G401 (cell line): ENCODE data around the gene SUPV3L1. TPM values are rescaled to one million over a fixed set of nuclear protein-coding genes. Genes with fewer than 3 reads are reported as not detected.
"Not testable (repeated sequence)": the region's sequence is repeated elsewhere in the genome, so short reads cannot be mapped to it uniquely, and the experiment has no call there.

Experiments used
- DNase-seq: peaks from one replicate; pipeline ENCODE4 v3.0.0-alpha.2; 2015; ENCODE audit warnings: low spot score
- in situ Hi-C: cut with HindIII; loops from 2 replicates; pipeline ENCODE4 v1.10.0; 2016; ENCODE audit warnings: low sequenced_read_pairs, mixed read lengths
- total RNA-seq: library from RNA; depleted of rRNA; stranded (reverse); fragments of >200 nt; shearing (Covaris generic); gene quantifications from 2 replicates; pipeline ENCODE4 v1.2.3, GENCODE V29; 2014; rRNA removed

The SUPV3L1 gene
- total RNA-seq, 1 experiment from 2014 or later: 47.0 TPM

DNA sequence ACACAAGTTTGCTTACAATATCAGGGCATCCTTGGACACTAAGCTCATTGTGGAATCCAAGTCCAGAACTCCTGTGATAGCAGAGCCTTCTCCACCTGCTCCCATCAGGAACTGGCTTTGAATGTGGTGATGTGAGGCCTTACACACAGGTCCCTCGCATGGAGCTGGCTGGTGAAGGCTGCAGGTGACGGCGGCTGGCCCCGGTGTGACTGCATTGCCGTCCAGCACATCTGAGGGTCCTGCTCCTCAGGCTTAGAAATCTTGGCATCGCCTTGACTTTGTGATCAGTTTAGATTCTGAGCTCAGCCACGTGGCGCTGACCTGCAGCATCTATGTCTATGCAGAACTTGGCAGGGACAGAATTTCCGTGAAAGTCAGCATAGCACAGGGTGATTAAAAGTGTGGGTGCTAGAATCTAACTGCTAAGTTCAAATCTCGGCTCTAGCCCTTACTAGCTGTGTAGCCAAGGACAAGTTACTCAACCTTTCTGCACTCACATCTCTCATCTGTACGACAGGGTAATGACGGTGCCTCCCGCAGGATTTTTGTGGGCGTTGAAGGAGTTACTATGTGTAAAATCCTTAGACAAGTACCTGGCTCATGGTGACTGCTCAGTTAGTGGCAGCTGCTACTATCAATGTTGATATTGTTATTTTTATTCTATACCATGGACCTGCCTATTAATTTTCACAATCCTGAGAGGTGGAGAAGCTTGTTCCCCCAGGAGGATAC lies 66.7 kb downstream of the SUPV3L1 start:
- no peak for DNase-seq
- in situ Hi-C loops: no loop called here

DNA sequence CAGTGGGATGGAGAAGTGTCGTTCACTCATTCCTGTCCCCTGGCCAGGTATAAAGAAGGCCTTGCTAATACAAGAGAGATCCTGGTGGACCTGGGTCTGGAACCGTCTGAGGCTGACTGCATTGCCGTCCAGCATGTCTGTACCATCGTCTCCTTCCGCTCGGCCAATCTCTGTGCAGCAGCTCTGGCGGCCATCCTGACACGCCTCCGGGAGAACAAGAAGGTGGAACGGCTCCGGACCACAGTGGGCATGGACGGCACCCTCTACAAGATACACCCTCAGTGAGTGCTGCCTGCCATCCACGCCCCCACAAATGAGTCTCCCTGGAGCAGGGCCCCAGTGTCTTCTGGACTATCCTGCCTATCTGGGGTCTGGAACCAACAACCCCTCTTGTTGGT lies 67.3 kb downstream of the SUPV3L1 start:
- no peak for DNase-seq
- in situ Hi-C loops: no loop called here

DNA sequence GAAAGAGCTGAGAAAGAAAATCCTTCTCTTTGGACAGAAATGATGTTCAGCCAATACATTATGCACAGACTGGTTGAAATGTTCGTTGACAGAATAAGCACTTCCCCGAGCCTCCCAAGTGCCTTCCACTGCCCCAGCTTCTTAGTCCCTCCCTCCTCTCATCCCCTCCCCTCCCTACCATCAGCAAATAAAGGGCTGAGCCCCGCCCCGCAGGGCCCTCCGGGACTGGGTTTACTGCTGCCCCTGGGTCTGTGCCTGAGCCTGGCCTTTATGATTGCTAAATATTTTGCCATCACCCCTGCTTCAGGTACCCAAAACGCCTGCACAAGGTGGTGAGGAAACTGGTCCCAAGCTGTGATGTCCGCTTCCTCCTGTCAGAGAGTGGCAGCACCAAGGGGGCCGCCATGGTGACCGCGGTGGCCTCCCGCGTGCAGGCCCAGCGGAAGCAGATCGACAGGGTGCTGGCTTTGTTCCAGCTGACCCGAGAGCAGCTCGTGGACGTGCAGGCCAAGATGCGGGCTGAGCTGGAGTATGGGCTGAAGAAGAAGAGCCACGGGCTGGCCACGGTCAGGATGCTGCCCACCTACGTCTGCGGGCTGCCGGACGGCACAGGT lies 68.2 kb downstream of the SUPV3L1 start:
- in situ Hi-C loops: no loop called here
- no peak for DNase-seq

DNA sequence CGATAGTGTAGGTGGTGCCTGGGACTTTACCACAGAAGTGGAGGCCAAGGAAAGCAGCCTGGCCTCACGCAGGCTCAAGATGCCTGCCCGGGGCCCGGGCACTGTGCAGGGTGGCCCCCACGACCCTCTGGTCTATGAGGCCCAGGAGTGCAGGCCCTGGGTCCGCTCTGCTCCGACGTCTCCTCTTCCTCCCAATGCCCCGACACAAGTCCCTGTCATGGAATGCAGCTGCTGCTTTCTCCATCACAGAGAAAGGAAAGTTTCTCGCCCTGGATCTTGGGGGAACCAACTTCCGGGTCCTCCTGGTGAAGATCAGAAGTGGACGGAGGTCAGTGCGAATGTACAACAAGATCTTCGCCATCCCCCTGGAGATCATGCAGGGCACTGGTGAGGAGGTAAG lies 70.0 kb downstream of the SUPV3L1 start:
- DNase-seq: no peak
- in situ Hi-C loops: no loop called here

DNA sequence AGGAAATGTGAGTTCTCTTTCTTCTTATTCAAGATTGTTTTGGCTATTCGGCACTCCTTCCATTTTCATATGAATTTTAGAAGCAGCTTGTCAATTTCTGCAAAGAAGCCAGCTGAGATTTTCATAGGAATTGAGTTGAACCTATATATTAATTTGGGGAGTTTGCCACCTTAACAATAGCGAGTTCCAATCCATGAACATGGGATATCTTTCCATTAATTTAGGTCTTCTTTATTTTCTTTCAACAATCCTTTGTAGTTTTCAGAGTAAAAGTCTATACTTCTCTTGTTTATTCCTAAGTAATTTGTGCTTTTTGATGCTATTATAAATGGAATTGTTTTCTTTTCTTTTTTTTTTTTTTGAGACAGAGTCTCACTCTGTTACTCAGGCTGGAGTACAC lies 71.4 kb downstream of the SUPV3L1 start:
- in situ Hi-C loops: not testable (repeated sequence)

DNA sequence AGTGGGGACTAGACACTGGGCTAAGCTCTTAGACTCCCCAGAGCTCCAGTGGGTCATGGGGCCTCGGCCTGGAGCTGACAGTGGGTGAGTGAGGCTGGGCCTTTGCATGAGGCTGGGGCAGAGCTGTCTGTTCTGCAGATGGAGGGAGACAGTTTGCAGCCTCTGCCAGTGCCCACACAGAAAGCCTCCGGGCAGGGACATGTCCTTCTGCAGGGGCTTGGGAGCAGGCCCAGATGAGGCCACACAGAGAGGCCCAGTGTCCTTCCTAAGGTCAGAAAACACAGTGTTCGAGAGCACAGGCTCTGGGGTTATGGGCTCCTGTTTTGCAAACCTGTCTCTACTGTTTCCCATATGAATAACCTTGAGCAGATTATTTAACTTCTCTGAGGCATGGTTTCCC lies 73.1 kb downstream of the SUPV3L1 start:
- no peak for DNase-seq
- in situ Hi-C loops: no loop called here

More for the DNA sequence above, 71.4 kb downstream of the SUPV3L1 start:
- DNase-seq: not testable (repeated sequence)

DNA sequence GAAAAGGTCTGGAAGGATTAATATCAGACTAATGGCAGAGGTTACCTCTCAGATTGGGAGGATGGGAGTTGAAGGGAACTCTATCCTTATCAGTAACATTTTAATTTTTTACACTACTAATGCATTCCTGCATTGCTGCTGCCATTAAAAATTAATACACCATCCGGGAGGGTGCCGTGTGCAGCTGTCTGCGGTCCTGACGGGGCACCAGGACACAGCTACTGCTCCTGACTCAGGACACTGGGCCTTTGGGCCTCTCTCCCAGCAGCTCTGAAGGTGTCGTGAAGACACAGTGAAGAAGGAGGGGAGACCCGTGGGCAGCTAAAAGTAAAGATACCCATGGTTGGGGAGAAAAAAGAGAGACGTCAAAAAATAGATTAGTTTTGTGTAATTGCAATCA lies 74.8 kb downstream of the SUPV3L1 start:
- no peak for DNase-seq
- in situ Hi-C loops: no loop called here

Other genes with a start within 250 kb of the SUPV3L1 start
- gene DDX21, start 224.1 kb upstream of the SUPV3L1 start, total RNA-seq: 51.8 and 80.4 TPM in 2 replicates
- gene KIFBP, start 191.4 kb upstream of the SUPV3L1 start, total RNA-seq: 23.6 and 35.4 TPM in 2 replicates
- 0.34 and 0.43 TPM in 2 replicates for gene SRGN, start 92.1 kb upstream of the SUPV3L1 start, total RNA-seq
- 23.9 and 29.7 TPM in 2 replicates for gene VPS26A, start 56.1 kb upstream of the SUPV3L1 start, total RNA-seq
- 1.2 and 2.8 TPM in 2 replicates for gene HKDC1, start 40.1 kb downstream of the SUPV3L1 start, total RNA-seq
- 47.4 and 52.3 TPM in 2 replicates for gene HK1, start 98.3 kb downstream of the SUPV3L1 start, total RNA-seq
- gene TACR2, start 236.7 kb downstream of the SUPV3L1 start, total RNA-seq: not detected in 2 replicates